Trophoblast cell (in vitro differentiated cells and primary cell): ENCODE results near the gene C2orf80.
"Not testable (repeated sequence)": the region's sequence is repeated elsewhere in the genome, so short reads cannot be mapped to it uniquely, and the experiment has no call there.

Experiments
- DNase-seq, 2 donors: peaks; one replicate each; pipeline ENCODE4 v3.0.0-alpha.2; 2016
- H2AFZ ChIP-seq: 2 replicates; pipeline ENCODE4 v1.6.1; 2013; ENCODE audit warnings: low read length, moderate library complexity, mild to moderate bottlenecking; ENCODE audit not compliant: insufficient read depth, poor library complexity
- H2AK5ac ChIP-seq: 2 replicates; pipeline ENCODE4 v1.6.1; 2013; ENCODE audit warnings: mild to moderate bottlenecking, low read length
- H2BK120ac ChIP-seq: 2 replicates; pipeline ENCODE4 v1.6.1; 2013; ENCODE audit warnings: low read length, mild to moderate bottlenecking, moderate library complexity; ENCODE audit not compliant: insufficient read depth, poor library complexity
- H2BK12ac ChIP-seq: 2 replicates; pipeline ENCODE4 v1.6.1; 2013; ENCODE audit warnings: mild to moderate bottlenecking, low read length, moderate library complexity
- H2BK5ac ChIP-seq: 2 replicates; pipeline ENCODE4 v1.6.1; 2013; ENCODE audit warnings: low read length, low read depth, moderate library complexity, mild to moderate bottlenecking; ENCODE audit not compliant: poor library complexity
- H3K14ac ChIP-seq: 2 replicates; pipeline ENCODE4 v1.6.1; 2013; ENCODE audit warnings: mild to moderate bottlenecking, low read length
- H3K18ac ChIP-seq: 2 replicates; pipeline ENCODE4 v1.6.1; 2013; ENCODE audit warnings: mild to moderate bottlenecking, low read length
- H3K23ac ChIP-seq: 2 replicates; pipeline ENCODE4 v1.6.1; 2013; ENCODE audit warnings: low read length
- H3K27ac ChIP-seq: 2 replicates; pipeline ENCODE4 v1.5.1; 2013; ENCODE audit warnings: low read depth, mild to moderate bottlenecking, inconsistent platforms, low read length, moderate library complexity
- H3K27me3 ChIP-seq: 2 replicates; pipeline ENCODE4 v1.6.1; 2013; ENCODE audit warnings: inconsistent platforms, mild to moderate bottlenecking, low read length, moderate library complexity; ENCODE audit not compliant: insufficient read depth
- H3K36me3 ChIP-seq, 2 experiments: 1 replicate in 1 of 2; 2 replicates in 1 of 2; pipeline ENCODE4 v1.6.1; 2013; ENCODE audit warnings: low read length in 2 of 2, mild to moderate bottlenecking in 2 of 2, moderate library complexity in 1 of 2; ENCODE audit not compliant: insufficient read depth in 2 of 2, control insufficient read depth in 1 of 2
- H3K4ac ChIP-seq: 2 replicates; pipeline ENCODE4 v1.6.1; 2013; ENCODE audit warnings: low read depth, mild to moderate bottlenecking, low read length, moderate library complexity
- H3K4me1 ChIP-seq, 2 experiments: 1 replicate in 1 of 2; 2 replicates in 1 of 2; pipeline ENCODE4 v1.6.1; 2013; ENCODE audit warnings: low read length in 2 of 2, mild to moderate bottlenecking in 2 of 2, moderate library complexity in 1 of 2; ENCODE audit not compliant: insufficient read depth in 2 of 2, control insufficient read depth in 1 of 2
- H3K4me2 ChIP-seq: 2 replicates; pipeline ENCODE4 v1.6.1; 2013; ENCODE audit warnings: inconsistent platforms, mild to moderate bottlenecking, low read length, moderate library complexity
- H3K4me3 ChIP-seq: 2 replicates; pipeline ENCODE4 v1.5.1; 2013; ENCODE audit warnings: mild to moderate bottlenecking, low read depth, low read length, inconsistent platforms
- H3K79me1 ChIP-seq: one replicate; pipeline ENCODE4 v1.6.1; 2013; ENCODE audit warnings: low read length
- H3K79me2 ChIP-seq: 2 replicates; pipeline ENCODE4 v1.6.1; 2013; ENCODE audit warnings: low read length, mild to moderate bottlenecking; ENCODE audit not compliant: control insufficient read depth, insufficient read depth, poor library complexity
- H3K9ac ChIP-seq: 2 replicates; pipeline ENCODE4 v1.6.1; 2013; ENCODE audit warnings: mild to moderate bottlenecking, low read length
- H3K9me3 ChIP-seq: 2 replicates; pipeline ENCODE4 v1.6.1; 2013; ENCODE audit warnings: low read depth, mild to moderate bottlenecking, control low read depth, inconsistent platforms, low read length; ENCODE audit not compliant: insufficient read depth
- H4K12ac ChIP-seq: 2 replicates; pipeline ENCODE4 v1.6.1; 2013; ENCODE audit warnings: low read depth, mild to moderate bottlenecking, low read length, moderate library complexity
- H4K8ac ChIP-seq: 2 replicates; pipeline ENCODE4 v1.6.1; 2013; ENCODE audit warnings: low read depth, mild to moderate bottlenecking, low read length, moderate library complexity
- H4K91ac ChIP-seq: one replicate; pipeline ENCODE4 v1.6.1; 2013; ENCODE audit warnings: low read depth, mild to moderate bottlenecking, low read length, moderate library complexity
- WGBS: extraction: QIAGEN DNeasy Blood & Tissue Kit; methylation state at CpG from one replicate; pipeline ENCODE4 v1.1.7; 2013; ENCODE audit warnings: missing lambda C conversion rate; ENCODE audit not compliant: insufficient read length, insufficient coverage; ENCODE audit errors: extremely low coverage; 5-methylcytosine and 5-hydroxymethylcytosine counted together

The C2orf80 gene

GRCh38 chr2:208139447-208139846, 50.4 kb downstream of the C2orf80 start:
- Histone ChIP-seq H4K12ac (no peak overlapping the region), H3K4ac (no peak overlapping the region), H2AK5ac (no peak overlapping the region), H3K27me3 (no peaks in the 10 kb centered on the region), H3K18ac (no peak overlapping the region), H2BK5ac (no peak overlapping the region), H3K4me1 (peaks cover 0 to 5% of the 10 kb centered on the region in 2 experiments), H3K79me2 (no peaks in the 10 kb centered on the region), H2AFZ (no peak overlapping the region), H3K14ac (no peak overlapping the region), H3K27ac (no peak overlapping the region), H3K79me1 (no peaks in the 10 kb centered on the region), H3K4me3 (no peak overlapping the region), H2BK120ac (no peak overlapping the region), H4K91ac (no peak overlapping the region), H4K8ac (no peak overlapping the region), H3K23ac (no peak overlapping the region), H3K36me3 (no peaks in the 10 kb centered on the region), H3K9me3 (no peaks in the 10 kb centered on the region), H3K9ac (no peak overlapping the region), H3K4me2 (no peak overlapping the region), H2BK12ac (no peak overlapping the region)
- whole genome bisulfite sequencing: no CpG with 5 or more reads among the region's 18 CpGs
- DNase-seq: no peak

DNA sequence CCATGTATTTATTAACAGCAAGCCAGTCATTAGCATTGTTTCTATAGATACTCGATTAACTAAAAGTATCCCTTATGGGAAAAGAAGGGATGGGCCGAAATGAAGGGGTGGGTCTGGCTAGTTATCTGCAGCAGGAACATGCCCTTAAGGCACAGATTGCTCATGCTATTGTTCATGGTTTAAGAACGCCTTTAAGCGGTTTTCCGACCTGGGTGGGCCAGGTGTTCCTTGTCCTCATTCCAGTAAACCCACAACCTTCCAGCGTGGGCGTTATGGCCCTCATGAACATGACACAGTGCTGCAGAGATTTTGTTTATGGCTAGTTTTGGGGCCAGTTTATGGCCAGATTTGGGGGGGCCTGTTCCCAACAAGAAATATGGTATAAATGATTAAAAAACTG, 51.5 kb downstream of the C2orf80 start:
- not testable (repeated sequence) for H2BK12ac ChIP-seq, H2BK5ac ChIP-seq, H3K4me2 ChIP-seq, H3K9me3 ChIP-seq, H2AFZ ChIP-seq, H2BK120ac ChIP-seq, H4K12ac ChIP-seq, H4K8ac ChIP-seq, H3K9ac ChIP-seq, H3K23ac ChIP-seq, H3K27ac ChIP-seq, H3K4me3 ChIP-seq, H3K18ac ChIP-seq, H3K14ac ChIP-seq, H3K27me3 ChIP-seq, H3K79me2 ChIP-seq, H3K4me1 ChIP-seq, H3K36me3 ChIP-seq, H4K91ac ChIP-seq, H3K79me1 ChIP-seq, H3K4ac ChIP-seq, H2AK5ac ChIP-seq
- WGBS: no CpG with 5 or more reads among the region's 7 CpGs
- DNase-seq: peak; percentile 77 to 86

GRCh38 chr2:208136716-208137094, 53.1 kb downstream of the C2orf80 start:
- DNase-seq: peak; percentile 17 to 33

GRCh38 chr2:208135794-208136715, 53.8 kb downstream of the C2orf80 start:
- Histone ChIP-seq H4K12ac (no peak overlapping the region), H3K14ac (no peak overlapping the region), H3K4me3 (no peak overlapping the region), H3K27me3 (no peaks in the 10 kb centered on the region), H3K9ac (no peak overlapping the region), H3K4ac (no peak overlapping the region), H2BK120ac (no peak overlapping the region), H3K4me2 (no peak overlapping the region), H2BK12ac (no peak overlapping the region), H2AFZ (no peak overlapping the region), H3K9me3 (no peaks in the 10 kb centered on the region), H3K23ac (no peak overlapping the region), H3K36me3 (no peaks in the 10 kb centered on the region), H3K79me1 (no peaks in the 10 kb centered on the region), H4K8ac (no peak overlapping the region), H3K4me1 (peaks cover 0 to 5% of the 10 kb centered on the region in 2 experiments), H2BK5ac (no peak overlapping the region), H2AK5ac (no peak overlapping the region), H3K79me2 (no peaks in the 10 kb centered on the region), H4K91ac (no peak overlapping the region), H3K18ac (no peak overlapping the region), H3K27ac (no peak overlapping the region)
- no CpG with 5 or more reads among the region's 11 CpGs for WGBS
- peak in 1 of 2 donors; percentile 23 for DNase-seq

More at GRCh38 chr2:208136716-208137094, 53.1 kb downstream of the C2orf80 start:
- no peak overlapping the region for H2AFZ ChIP-seq
- H3K27me3 ChIP-seq: no peaks in the 10 kb centered on the region
- H3K18ac ChIP-seq: no peak overlapping the region
- H3K23ac ChIP-seq: no peak overlapping the region
- peak overlapping the region; percentile 33 for H4K8ac ChIP-seq
- H3K4me2 ChIP-seq: no peak overlapping the region
- no peak overlapping the region for H2BK12ac ChIP-seq
- no peak overlapping the region for H4K12ac ChIP-seq
- no peaks in the 10 kb centered on the region for H3K79me2 ChIP-seq
- H3K79me1 ChIP-seq: no peaks in the 10 kb centered on the region
- peaks cover 0 to 5% of the 10 kb centered on the region in 2 experiments for H3K4me1 ChIP-seq
- H3K4ac ChIP-seq: no peak overlapping the region
- H3K9me3 ChIP-seq: no peaks in the 10 kb centered on the region
- H3K4me3 ChIP-seq: no peak overlapping the region
- no CpG with 5 or more reads among the region's 2 CpGs for WGBS
- no peak overlapping the region for H3K9ac ChIP-seq
- H3K14ac ChIP-seq: no peak overlapping the region
- no peak overlapping the region for H2BK5ac ChIP-seq
- no peak overlapping the region for H3K27ac ChIP-seq
- no peak overlapping the region for H4K91ac ChIP-seq
- no peak overlapping the region for H2AK5ac ChIP-seq
- no peak overlapping the region for H2BK120ac ChIP-seq
- H3K36me3 ChIP-seq: no peaks in the 10 kb centered on the region
